ENCODE measurements around the gene ICE2. TPM values are rescaled to one million over a fixed set of nuclear protein-coding genes. Genes with fewer than 3 reads are reported as not detected.

The ICE2 gene
- polyA plus RNA-seq, 3 donors: 10.0 to 27.0 (median 24.8) TPM

- peaks cover 29 to 45% of the 10 kb centered on the region in 2 donors for H3K36me3 ChIP-seq (replicated peaks in 1 of 2; ENCODE audit: control insufficient read depth in 1 of 2, insufficient read depth in 2 of 2, low read length in 2 of 2)
- no peak for TF ChIP-seq CTCF (IDR thresholded peaks at IDR 0.05)
These were observed 21.0 kb downstream of the ICE2 start for GRCh38 chr15:60457985-60458384.

GRCh38 chr15:60454824-60455223 lies 24.1 kb downstream of the ICE2 start:
- Mint-ChIP-seq H3K9me3 (no peaks in the 10 kb centered on the region), H3K4me3 (no peak overlapping the region), H3K27me3 (ENCODE audit: low read depth in 3 of 3) (no peaks in the 10 kb centered on the region), H3K27ac (peak overlapping the region in 1 of 7 donors; percentile 45), H3K36me3 (peaks cover 47 to 55% of the 10 kb centered on the region in 2 donors), H3K4me1 (no peaks in the 10 kb centered on the region)
- H3K4me2 ChIP-seq (replicated peaks; ENCODE audit: extremely low read depth, low read length, poor library complexity, severe bottlenecking): no peak overlapping the region
- no CpG with 5 or more reads among the region's 2 CpGs for WGBS (ENCODE audit: insufficient coverage)
- intact Hi-C loops (cut with micrococcal nuclease): no loop called here
- H3K9ac ChIP-seq (ENCODE audit: insufficient read depth, low read length, poor library complexity, severe bottlenecking): no peak overlapping the region
- H4K20me1 ChIP-seq (ENCODE audit: insufficient read depth, low read length): no peaks in the 10 kb centered on the region
- no peaks in the 10 kb centered on the region for H3K27me3 ChIP-seq (ENCODE audit: control insufficient read depth in 2 of 2, insufficient read depth in 2 of 2, low read length in 2 of 2)
- no peaks in the 10 kb centered on the region for H3K79me2 ChIP-seq (ENCODE audit: insufficient read depth, low read length)
- H3K27ac ChIP-seq (ENCODE audit: low read depth in 1 of 2, low read length in 2 of 2): no peak overlapping the region
- no peak for TF ChIP-seq CTCF (IDR thresholded peaks at IDR 0.05)
- no peaks in the 10 kb centered on the region for H3K9me3 ChIP-seq (replicated peaks in 1 of 2; ENCODE audit: control insufficient read depth in 1 of 2, insufficient read depth in 1 of 2, low read length in 2 of 2)
- peaks cover 35 to 56% of the 10 kb centered on the region in 2 donors for H3K36me3 ChIP-seq (replicated peaks in 1 of 2; ENCODE audit: control insufficient read depth in 1 of 2, insufficient read depth in 2 of 2, low read length in 2 of 2)
- no peak for DNase-seq
- H2AFZ ChIP-seq (ENCODE audit: insufficient read depth, low read depth, low read length, poor library complexity, severe bottlenecking): no peak overlapping the region
- no peak overlapping the region for H3K4me3 ChIP-seq (replicated peaks in 1 of 3; ENCODE audit: low read depth in 2 of 3, low read length in 3 of 3)
- peaks cover 5 to 11% of the 10 kb centered on the region in 2 donors for H3K4me1 ChIP-seq (ENCODE audit: control insufficient read depth in 1 of 2, insufficient read depth in 2 of 2, low read length in 2 of 2)

More at GRCh38 chr15:60457985-60458384, 21.0 kb downstream of the ICE2 start:
- Histone ChIP-seq H2AFZ (ENCODE audit: insufficient read depth, low read depth, low read length, poor library complexity, severe bottlenecking) (no peak overlapping the region), H3K27me3 (ENCODE audit: control insufficient read depth in 2 of 2, insufficient read depth in 2 of 2, low read length in 2 of 2) (no peaks in the 10 kb centered on the region), H3K4me3 (replicated peaks in 1 of 3; ENCODE audit: low read depth in 2 of 3, low read length in 3 of 3) (no peak overlapping the region), H3K9ac (ENCODE audit: insufficient read depth, low read length, poor library complexity, severe bottlenecking) (no peak overlapping the region), H4K20me1 (ENCODE audit: insufficient read depth, low read length) (no peaks in the 10 kb centered on the region), H3K4me2 (replicated peaks; ENCODE audit: extremely low read depth, low read length, poor library complexity, severe bottlenecking) (no peak overlapping the region), H3K9me3 (replicated peaks in 1 of 2; ENCODE audit: control insufficient read depth in 1 of 2, insufficient read depth in 1 of 2, low read length in 2 of 2) (no peaks in the 10 kb centered on the region), H3K79me2 (ENCODE audit: insufficient read depth, low read length) (no peaks in the 10 kb centered on the region), H3K4me1 (ENCODE audit: control insufficient read depth in 1 of 2, insufficient read depth in 2 of 2, low read length in 2 of 2) (peaks cover 5 to 11% of the 10 kb centered on the region in 2 donors), H3K27ac (ENCODE audit: low read depth in 1 of 2, low read length in 2 of 2) (peak overlapping the region in 1 of 2 donors; percentile 67)
- Mint-ChIP-seq H3K27ac (no peak overlapping the region), H3K4me3 (no peak overlapping the region), H3K9me3 (no peaks in the 10 kb centered on the region), H3K36me3 (peaks cover 28 to 39% of the 10 kb centered on the region in 2 donors), H3K4me1 (no peaks in the 10 kb centered on the region), H3K27me3 (ENCODE audit: low read depth in 3 of 3) (no peaks in the 10 kb centered on the region)
- intact Hi-C loops (cut with micrococcal nuclease): no loop called here
- WGBS (ENCODE audit: insufficient coverage): no CpG with 5 or more reads among the region's 3 CpGs
- no peak for DNase-seq
